Colonic mucosa (tissue), 4 donors: ENCODE measurements around the gene KANSL1L. TPM values are rescaled to one million over a fixed set of nuclear protein-coding genes. Genes with fewer than 3 reads are reported as not detected.
"Not testable (repeated sequence)": the region's sequence is repeated elsewhere in the genome, so short reads cannot be mapped to it uniquely, and the experiment has no call there.

Experiments
- DNase-seq: peaks from one replicate; pipeline ENCODE4 v3.0.0-alpha.2; 2020
- H3K27ac ChIP-seq: fragments of 200-600 bp; one replicate; pipeline ENCODE4 v1.8.0; 2021
- H3K27me3 ChIP-seq: fragments of 200-600 bp; one replicate; pipeline ENCODE4 v1.8.0; 2021
- H3K36me3 ChIP-seq: fragments of 200-600 bp; one replicate; pipeline ENCODE4 v1.8.0; 2021
- H3K4me1 ChIP-seq: fragments of 200-600 bp; one replicate; pipeline ENCODE4 v1.8.0; 2021; ENCODE audit warnings: mild to moderate bottlenecking
- H3K4me3 ChIP-seq: fragments of 200-600 bp; one replicate; pipeline ENCODE4 v1.8.0; 2021
- H3K9ac ChIP-seq, 2 donors: one replicate each; pipeline ENCODE4 v1.7.0; 2013; ENCODE audit warnings: control low read depth in 2 of 2, low read depth in 2 of 2, low read length in 2 of 2
- H3K9me3 ChIP-seq: fragments of 200-600 bp; one replicate; pipeline ENCODE4 v1.8.0; 2021
- intact Hi-C: fragments of 100-400 bp; cut with DNase I; formaldehyde crosslinking; loops from one replicate; pipeline ENCODE4 v1.14.1; 2022
- total RNA-seq, 2 donors: library from RNA; stranded (reverse); fragmentation: NEBNext Ultra II Directional in 1 of 2; extraction: Animal tissue kit (Norgen Biotek cat#: 25700) in 1 of 2; gene quantifications; one replicate each; pipeline ENCODE4 v1.2.1, GENCODE V29; 2021
- TF ChIP-seq, protein P1 (sequence below): fragments of 200-600 bp; IDR thresholded peaks from one replicate; pipeline ENCODE4 v1.8.0; 2022; ENCODE audit warnings: antibody characterized with exemption, mild to moderate bottlenecking
- donor health status: healthy.
- donor health status: DM: no; HTN: no; CAD: no.
- donor health status: DM: no; HTN: no; CAD: no.

Gene KANSL1L
- total RNA-seq, 2 donors from 2014 or later: 5.9 to 7.7 TPM

DNA sequence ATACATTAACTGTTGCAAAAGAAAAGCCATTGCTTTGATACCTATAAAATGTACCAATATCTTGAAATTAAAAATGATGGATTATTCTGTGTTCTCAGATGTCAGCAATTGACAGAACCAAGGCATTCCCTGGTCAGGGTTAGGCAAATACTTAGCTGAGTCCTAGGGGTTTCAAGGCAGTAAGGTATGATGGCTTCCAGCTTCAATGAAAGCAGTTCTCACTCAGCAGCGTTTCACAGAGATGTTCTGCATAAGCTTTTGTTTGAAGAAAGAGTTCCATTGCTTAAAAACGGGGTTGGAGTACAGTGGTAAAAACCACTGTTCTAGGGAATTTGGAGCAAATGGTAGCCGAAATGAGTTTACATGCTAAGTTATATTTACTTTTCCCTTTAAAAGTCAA, 17.0 kb upstream of the KANSL1L start:
- intact Hi-C loops: no loop called here
- DNase-seq: no peak
- TF ChIP-seq, protein P1, sequence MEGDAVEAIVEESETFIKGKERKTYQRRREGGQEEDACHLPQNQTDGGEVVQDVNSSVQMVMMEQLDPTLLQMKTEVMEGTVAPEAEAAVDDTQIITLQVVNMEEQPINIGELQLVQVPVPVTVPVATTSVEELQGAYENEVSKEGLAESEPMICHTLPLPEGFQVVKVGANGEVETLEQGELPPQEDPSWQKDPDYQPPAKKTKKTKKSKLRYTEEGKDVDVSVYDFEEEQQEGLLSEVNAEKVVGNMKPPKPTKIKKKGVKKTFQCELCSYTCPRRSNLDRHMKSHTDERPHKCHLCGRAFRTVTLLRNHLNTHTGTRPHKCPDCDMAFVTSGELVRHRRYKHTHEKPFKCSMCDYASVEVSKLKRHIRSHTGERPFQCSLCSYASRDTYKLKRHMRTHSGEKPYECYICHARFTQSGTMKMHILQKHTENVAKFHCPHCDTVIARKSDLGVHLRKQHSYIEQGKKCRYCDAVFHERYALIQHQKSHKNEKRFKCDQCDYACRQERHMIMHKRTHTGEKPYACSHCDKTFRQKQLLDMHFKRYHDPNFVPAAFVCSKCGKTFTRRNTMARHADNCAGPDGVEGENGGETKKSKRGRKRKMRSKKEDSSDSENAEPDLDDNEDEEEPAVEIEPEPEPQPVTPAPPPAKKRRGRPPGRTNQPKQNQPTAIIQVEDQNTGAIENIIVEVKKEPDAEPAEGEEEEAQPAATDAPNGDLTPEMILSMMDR: no peak

DNA sequence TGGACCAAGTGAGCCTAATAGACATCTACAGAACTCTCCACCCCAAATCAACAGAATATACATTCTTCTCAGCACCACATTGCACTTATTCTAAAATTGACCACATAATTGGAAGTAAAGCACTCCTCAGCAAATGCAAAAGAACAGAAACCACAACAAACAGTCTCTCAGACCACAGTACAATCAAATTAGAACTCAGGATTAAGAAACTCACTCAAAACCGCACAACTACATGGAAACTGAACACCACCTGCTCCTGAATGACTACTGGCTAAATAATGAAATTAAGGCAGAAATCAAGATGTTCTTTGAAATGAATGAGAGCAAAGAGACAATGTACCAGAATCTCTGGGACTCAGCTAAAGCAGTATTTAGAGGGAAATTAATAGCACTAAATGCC, 12.7 kb upstream of the KANSL1L start:
- H3K9ac ChIP-seq, H3K27me3 ChIP-seq, H3K9me3 ChIP-seq, H3K36me3 ChIP-seq, intact Hi-C loops, H3K4me3 ChIP-seq, H3K27ac ChIP-seq, H3K4me1 ChIP-seq, DNase-seq: not testable (repeated sequence)

More for the DNA sequence above, 17.0 kb upstream of the KANSL1L start:
- no peak overlapping the region for H3K9ac ChIP-seq
- H3K27me3 ChIP-seq: no peaks in the 10 kb centered on the region
- H3K9me3 ChIP-seq: no peaks in the 10 kb centered on the region
- H3K36me3 ChIP-seq: no peaks in the 10 kb centered on the region
- no peak overlapping the region for H3K27ac ChIP-seq
- no peak overlapping the region for H3K4me3 ChIP-seq
- no peaks in the 10 kb centered on the region for H3K4me1 ChIP-seq

DNA sequence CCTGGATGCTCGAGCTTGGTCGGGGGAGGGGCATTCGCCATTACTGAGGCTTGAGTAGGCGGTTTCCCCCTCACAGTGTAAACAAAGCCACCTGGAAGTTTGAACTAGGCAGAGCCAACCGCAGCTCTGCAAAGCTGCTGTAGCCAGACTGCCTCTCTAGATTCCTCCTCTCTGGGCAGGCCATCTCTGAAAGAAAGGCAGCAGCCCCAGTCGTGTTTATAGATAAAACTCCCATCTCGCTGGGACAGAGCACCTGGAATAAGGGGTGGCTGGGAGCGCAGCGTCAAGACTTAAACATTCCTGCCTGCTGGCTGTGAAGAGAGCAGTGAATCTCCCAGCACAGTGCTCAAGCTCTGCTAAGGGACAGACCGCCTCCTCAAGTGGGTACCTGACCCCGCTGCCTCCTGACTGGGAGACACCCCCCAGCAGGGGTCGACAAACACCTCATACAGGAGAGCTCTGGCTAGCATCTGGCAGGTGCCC, 10.4 kb upstream of the KANSL1L start:
- H3K36me3 ChIP-seq, H3K9ac ChIP-seq, H3K9me3 ChIP-seq, intact Hi-C loops, H3K4me1 ChIP-seq, H3K4me3 ChIP-seq, H3K27me3 ChIP-seq, H3K27ac ChIP-seq: not testable (repeated sequence)
- peak; percentile 21 for DNase-seq

DNA sequence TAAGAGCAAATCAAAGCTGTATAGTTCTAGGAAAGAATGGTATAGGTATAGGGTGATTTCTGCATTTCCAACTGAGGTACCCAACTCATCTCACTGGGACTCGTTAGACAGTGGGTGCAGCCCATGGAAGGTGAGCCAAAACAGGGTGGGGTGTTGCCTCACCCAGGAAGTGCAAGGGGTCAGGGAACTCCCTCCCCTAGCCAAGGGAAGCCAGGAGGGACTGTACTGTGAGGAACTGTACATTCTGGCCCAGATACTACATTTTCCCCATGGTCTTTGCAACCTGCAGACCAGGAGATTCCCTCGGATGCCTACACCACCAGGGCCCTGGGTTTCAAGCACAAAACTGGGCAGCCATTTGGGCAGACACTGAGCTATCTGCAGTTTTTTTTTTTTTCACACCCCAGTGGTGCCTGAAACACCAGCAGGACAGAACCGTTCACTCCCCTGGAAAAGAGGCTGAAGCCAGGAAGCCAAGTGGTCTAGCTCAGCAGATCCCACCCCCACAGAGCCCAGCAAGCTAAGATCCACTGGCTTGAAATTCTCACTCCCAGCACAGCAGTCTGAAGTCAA, 9.9 kb upstream of the KANSL1L start:
- H3K27ac ChIP-seq, H3K4me1 ChIP-seq, H3K27me3 ChIP-seq, H3K36me3 ChIP-seq, H3K9me3 ChIP-seq, H3K9ac ChIP-seq, intact Hi-C loops, H3K4me3 ChIP-seq: not testable (repeated sequence)
- DNase-seq: peak; percentile 19

DNA sequence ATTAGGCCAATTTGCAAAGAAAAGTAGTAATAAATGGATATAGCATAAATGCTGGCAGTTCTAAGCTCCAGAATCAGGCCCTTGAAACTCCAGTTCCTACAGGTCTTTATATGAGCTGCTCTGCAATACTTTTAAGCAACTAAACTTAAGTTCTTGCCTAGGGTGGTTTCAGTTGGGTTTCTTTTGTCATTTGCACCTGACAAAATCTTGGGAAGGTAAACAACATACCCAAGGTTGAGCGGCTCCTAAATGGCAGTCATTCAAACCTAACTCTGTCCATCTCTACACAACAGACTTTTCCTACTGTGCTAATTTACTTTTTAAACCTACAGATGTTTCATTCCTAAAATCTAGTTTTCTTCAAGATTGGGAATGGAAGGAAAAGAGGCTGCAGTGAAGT, 9.3 kb upstream of the KANSL1L start:
- intact Hi-C loops: no loop called here
- Histone ChIP-seq H3K9me3 (no peaks in the 10 kb centered on the region), H3K27me3 (no peaks in the 10 kb centered on the region), H3K9ac (no peak overlapping the region), H3K4me1 (no peaks in the 10 kb centered on the region), H3K4me3 (no peak overlapping the region), H3K27ac (no peak overlapping the region), H3K36me3 (no peaks in the 10 kb centered on the region)
- DNase-seq: no peak
- TF ChIP-seq, protein P1: no peak

DNA sequence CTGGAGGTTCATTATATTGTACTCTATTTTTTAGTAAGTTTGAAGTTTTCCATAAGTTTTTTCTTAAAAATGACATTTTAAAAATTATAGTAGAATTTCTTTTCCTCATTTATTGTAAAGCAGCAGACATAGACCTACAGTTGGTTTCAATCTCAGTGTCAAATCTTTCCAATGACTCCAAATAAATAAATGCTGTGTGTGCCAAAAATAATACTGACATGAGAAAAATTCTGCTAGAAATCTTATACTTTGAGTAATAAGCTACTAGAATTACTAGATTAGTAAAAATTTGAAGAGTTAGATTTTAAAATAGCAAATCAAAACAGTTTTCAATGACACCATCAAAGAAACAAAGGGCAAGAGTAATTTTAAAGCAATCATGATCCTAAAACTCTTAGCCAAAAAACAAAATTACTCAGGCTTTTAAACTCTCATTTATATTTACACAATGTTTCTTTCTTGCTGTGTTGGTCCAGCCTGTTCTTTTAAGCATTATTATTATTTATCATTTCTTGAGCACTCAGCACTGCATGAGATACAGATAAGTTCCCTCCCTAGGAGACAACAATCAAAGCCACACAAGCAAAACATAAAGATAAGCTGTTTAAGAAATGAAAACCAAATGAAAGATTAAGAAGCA, 8.3 kb upstream of the KANSL1L start:
- intact Hi-C loops: loop anchor here (10.0 kb wide), 1 partner anchor 175 kb away; the partner anchor contains the start of gene RPE
- TF ChIP-seq, protein P1: no peak
- no peaks in the 10 kb centered on the region for H3K36me3 ChIP-seq
- no peaks in the 10 kb centered on the region for H3K27me3 ChIP-seq
- H3K4me1 ChIP-seq: no peaks in the 10 kb centered on the region
- H3K4me3 ChIP-seq: no peak overlapping the region
- no peak overlapping the region for H3K9ac ChIP-seq
- no peak for DNase-seq
- no peaks in the 10 kb centered on the region for H3K9me3 ChIP-seq
- no peak overlapping the region for H3K27ac ChIP-seq

DNA sequence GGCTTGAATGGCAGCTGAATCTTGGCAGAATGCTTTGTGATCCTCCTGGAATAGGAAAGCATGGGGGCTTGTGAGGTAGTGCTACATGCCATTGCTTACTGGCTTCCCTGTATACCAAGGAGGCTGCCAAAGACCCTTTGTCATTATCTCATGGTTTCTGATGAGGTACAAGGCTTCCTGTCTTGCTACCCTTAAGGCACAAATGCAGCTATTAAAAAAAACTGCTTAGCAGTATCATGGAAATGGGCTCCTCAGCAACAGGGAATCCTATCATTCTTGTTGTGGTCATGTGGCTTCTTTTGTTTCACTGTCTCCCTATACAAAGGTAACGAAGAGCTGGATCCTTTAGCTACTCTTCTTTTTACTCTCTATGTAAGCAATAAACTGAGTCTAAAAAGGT, 6.6 kb upstream of the KANSL1L start:
- no peaks in the 10 kb centered on the region for H3K9me3 ChIP-seq
- H3K27me3 ChIP-seq: no peaks in the 10 kb centered on the region
- no peak overlapping the region for H3K27ac ChIP-seq
- no peak overlapping the region for H3K9ac ChIP-seq
- DNase-seq: no peak
- no peaks in the 10 kb centered on the region for H3K4me1 ChIP-seq
- no peaks in the 10 kb centered on the region for H3K36me3 ChIP-seq
- intact Hi-C loops: loop anchor here (10.0 kb wide), 1 partner anchor 173 kb away; the partner anchor contains the start of gene RPE
- TF ChIP-seq, protein P1: no peak
- no peak overlapping the region for H3K4me3 ChIP-seq

DNA sequence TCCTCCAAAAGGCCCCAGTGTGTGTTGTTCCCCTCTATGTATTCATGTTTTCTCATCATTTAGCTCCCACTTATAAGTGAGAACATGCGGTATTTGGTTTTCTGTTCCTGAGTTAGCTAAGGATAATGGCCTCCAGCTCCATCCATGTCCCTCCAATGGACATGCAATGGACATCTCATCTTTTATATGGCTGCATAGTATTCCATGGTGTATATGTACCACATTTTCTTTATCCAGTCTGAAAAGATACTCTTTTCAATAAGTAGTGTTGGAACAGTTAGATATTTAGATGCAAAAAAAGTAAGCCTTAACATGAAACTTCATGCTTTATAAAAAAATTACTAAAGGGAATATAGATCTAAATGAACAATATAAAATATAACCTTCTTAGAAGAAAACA, 5.9 kb upstream of the KANSL1L start:
- H3K36me3 ChIP-seq, H3K9me3 ChIP-seq, H3K4me1 ChIP-seq, H3K27ac ChIP-seq, H3K4me3 ChIP-seq, H3K27me3 ChIP-seq, H3K9ac ChIP-seq, DNase-seq: not testable (repeated sequence)
- intact Hi-C loops: loop anchor here (10.0 kb wide), 1 partner anchor 172 kb away; the partner anchor contains the start of gene RPE
